ENCODE data around the gene ZNF217.
"Not testable (repeated sequence)": the region's sequence is repeated elsewhere in the genome, so short reads cannot be mapped to it uniquely, and the experiment has no call there.

- TF ChIP-seq EZH2 (IDR thresholded peaks at IDR 0.05; ENCODE audit: borderline replicate concordance, insufficient read depth, low read length, poor library complexity, severe bottlenecking); POLR2AphosphoS5 (IDR thresholded peaks at IDR 0.05); CTCF (IDR thresholded peaks at IDR 0.05; ENCODE audit: poor library complexity, severe bottlenecking); REST (IDR thresholded peaks at IDR 0.05; ENCODE audit: borderline replicate concordance); MXI1 (conservative IDR thresholded peaks at IDR 0.05; ENCODE audit: poor library complexity, severe bottlenecking); EP300 (conservative IDR thresholded peaks at IDR 0.05; ENCODE audit: poor library complexity, severe bottlenecking); SMC3 (conservative IDR thresholded peaks at IDR 0.05; ENCODE audit: poor library complexity); TAF1 (IDR thresholded peaks at IDR 0.05; ENCODE audit: low read depth); RAD21 (conservative IDR thresholded peaks at IDR 0.05): not testable (repeated sequence)
Measured at GRCh38 chr20:53583660-53584549, 9.7 kb downstream of the ZNF217 start.
